OCI-LY3 (cell line): Measurements from ENCODE around the gene CHN1.

ENCODE experiments used
- H2AFZ ChIP-seq: fragments of 200-600, 300-600 bp; shearing (Covaris generic); 2 replicates; pipeline ENCODE4 v1.6.0; 2014; ENCODE audit warnings: antibody characterized with exemption, low read depth, low read length
- H3K27ac ChIP-seq: fragments of 200-600, 300-600 bp; sonication (generic); 2 replicates; pipeline ENCODE4 v1.5.1; 2014; ENCODE audit warnings: mild to moderate bottlenecking, low read length, moderate library complexity, mixed read lengths
- H3K27me3 ChIP-seq: fragments of 200-600, 300-600 bp; sonication (generic); 2 replicates; pipeline ENCODE4 v1.6.1; 2014; ENCODE audit warnings: low read depth, low read length, mixed read lengths
- H3K36me3 ChIP-seq: fragments of 200-600, 300-600 bp; sonication (generic); replicated peaks from 2 replicates; pipeline ENCODE3; 2014; ENCODE audit warnings: low read depth, low read length, mixed read lengths
- H3K4me1 ChIP-seq: fragments of 300-600, 200-600 bp; sonication (generic); 2 replicates; pipeline ENCODE4 v1.6.1; 2014; ENCODE audit warnings: low read length, mixed read lengths
- H3K4me2 ChIP-seq: fragments of 200-600, 300-600 bp; sonication (generic); 2 replicates; pipeline ENCODE4 v1.6.1; 2014; ENCODE audit warnings: low read length, mixed read lengths
- H3K4me3 ChIP-seq: fragments of 300-600, 200-600 bp; sonication (generic); 2 replicates; pipeline ENCODE4 v1.5.1; 2014; ENCODE audit warnings: antibody characterized with exemption, mild to moderate bottlenecking, low read length, moderate library complexity
- H3K79me2 ChIP-seq: fragments of 300-600, 200-600 bp; shearing (Covaris generic); 2 replicates; pipeline ENCODE4 v1.6.1; 2014; ENCODE audit warnings: mild to moderate bottlenecking, low read length, mixed read lengths
- H3K9ac ChIP-seq: fragments of 300-600, 200-600 bp; shearing (Covaris generic); 2 replicates; pipeline ENCODE4 v1.6.0; 2014; ENCODE audit warnings: mild to moderate bottlenecking, low read length, moderate library complexity
- H3K9me3 ChIP-seq: fragments of 200-600, 300-600 bp; shearing (Covaris generic); 2 replicates; pipeline ENCODE4 v1.6.1; 2014; ENCODE audit warnings: low read length, mixed read lengths; ENCODE audit not compliant: insufficient read depth
- H4K20me1 ChIP-seq: fragments of 200-600, 300-600 bp; sonication (generic); 2 replicates; pipeline ENCODE4 v1.6.1; 2016; ENCODE audit warnings: low read length, mixed read lengths; ENCODE audit not compliant: insufficient read depth
- EZH2phosphoT487 ChIP-seq: fragments of 200-600 bp; shearing (Covaris generic); IDR thresholded peaks from 2 replicates; pipeline ENCODE4 v1.6.1; 2018; ENCODE audit warnings: antibody characterized with exemption, mixed run types, low read depth
- TF ChIP-seq, protein P1 (sequence below): fragments of 200-600, 300-600 bp; sonication (generic); IDR thresholded peaks from 2 replicates; pipeline ENCODE4 v1.5.1; 2014; ENCODE audit warnings: antibody characterized with exemption, low read length, low read depth

Gene CHN1

DNA sequence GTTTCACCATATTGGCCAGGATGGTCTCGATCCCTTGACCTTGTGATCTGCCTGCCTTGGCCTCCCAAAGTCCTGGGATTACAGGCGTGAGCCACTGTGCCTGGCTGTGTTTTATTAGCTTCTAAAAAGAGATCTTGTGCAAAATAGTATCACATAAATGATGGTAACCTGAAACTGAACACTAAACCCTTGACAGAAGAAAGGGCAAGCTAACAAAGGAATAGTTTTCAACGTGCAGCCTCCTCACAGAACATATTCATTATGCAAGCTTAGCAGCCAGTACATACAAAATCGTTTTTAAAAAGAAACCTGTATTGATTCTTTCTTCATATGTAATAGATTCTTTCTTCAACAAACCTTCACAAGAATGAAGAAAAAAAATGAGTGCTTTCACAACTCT is 20.6 kb downstream of the CHN1 start:
- TF ChIP-seq, protein P1, sequence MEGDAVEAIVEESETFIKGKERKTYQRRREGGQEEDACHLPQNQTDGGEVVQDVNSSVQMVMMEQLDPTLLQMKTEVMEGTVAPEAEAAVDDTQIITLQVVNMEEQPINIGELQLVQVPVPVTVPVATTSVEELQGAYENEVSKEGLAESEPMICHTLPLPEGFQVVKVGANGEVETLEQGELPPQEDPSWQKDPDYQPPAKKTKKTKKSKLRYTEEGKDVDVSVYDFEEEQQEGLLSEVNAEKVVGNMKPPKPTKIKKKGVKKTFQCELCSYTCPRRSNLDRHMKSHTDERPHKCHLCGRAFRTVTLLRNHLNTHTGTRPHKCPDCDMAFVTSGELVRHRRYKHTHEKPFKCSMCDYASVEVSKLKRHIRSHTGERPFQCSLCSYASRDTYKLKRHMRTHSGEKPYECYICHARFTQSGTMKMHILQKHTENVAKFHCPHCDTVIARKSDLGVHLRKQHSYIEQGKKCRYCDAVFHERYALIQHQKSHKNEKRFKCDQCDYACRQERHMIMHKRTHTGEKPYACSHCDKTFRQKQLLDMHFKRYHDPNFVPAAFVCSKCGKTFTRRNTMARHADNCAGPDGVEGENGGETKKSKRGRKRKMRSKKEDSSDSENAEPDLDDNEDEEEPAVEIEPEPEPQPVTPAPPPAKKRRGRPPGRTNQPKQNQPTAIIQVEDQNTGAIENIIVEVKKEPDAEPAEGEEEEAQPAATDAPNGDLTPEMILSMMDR = no peak
- TF ChIP-seq EZH2phosphoT487 = no peak
- H3K4me2 ChIP-seq = no peak overlapping the region
- no peaks in the 10 kb centered on the region for H3K4me1 ChIP-seq
- H3K9me3 ChIP-seq = no peaks in the 10 kb centered on the region
- H3K27me3 ChIP-seq = no peaks in the 10 kb centered on the region
- no peaks in the 10 kb centered on the region for H3K79me2 ChIP-seq
- H4K20me1 ChIP-seq = no peaks in the 10 kb centered on the region
- H2AFZ ChIP-seq = no peak overlapping the region
- H3K9ac ChIP-seq = no peak overlapping the region
- H3K27ac ChIP-seq = no peak overlapping the region
- H3K36me3 ChIP-seq = no peaks in the 10 kb centered on the region
- H3K4me3 ChIP-seq = no peak overlapping the region

DNA sequence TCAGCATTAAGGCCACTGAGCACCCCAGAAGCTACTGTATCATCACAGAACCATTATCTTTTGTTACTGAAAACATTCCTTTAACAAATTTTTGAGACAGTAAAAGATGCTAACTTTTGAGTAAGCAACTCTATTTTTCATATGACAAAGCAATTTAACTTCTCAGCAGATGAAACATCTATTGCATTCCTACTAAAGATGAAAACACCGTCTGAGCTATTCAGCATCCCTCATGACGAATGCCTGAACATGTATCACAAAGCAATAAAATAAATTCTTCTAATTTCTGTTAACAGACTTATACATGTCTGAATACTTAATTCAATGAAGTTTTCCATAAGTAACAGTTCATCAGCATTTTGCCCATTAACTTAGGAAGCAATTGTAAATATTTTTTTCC is 23.9 kb downstream of the CHN1 start:
- no peak overlapping the region for H3K4me3 ChIP-seq
- H3K4me2 ChIP-seq = no peak overlapping the region
- no peak overlapping the region for H3K27ac ChIP-seq
- no peaks in the 10 kb centered on the region for H3K79me2 ChIP-seq
- no peaks in the 10 kb centered on the region for H3K36me3 ChIP-seq
- no peak overlapping the region for H3K9ac ChIP-seq
- no peak overlapping the region for H2AFZ ChIP-seq
- TF ChIP-seq, protein P1 = no peak
- TF ChIP-seq EZH2phosphoT487 = no peak
- H3K27me3 ChIP-seq = no peaks in the 10 kb centered on the region
- no peaks in the 10 kb centered on the region for H3K9me3 ChIP-seq
- H3K4me1 ChIP-seq = no peaks in the 10 kb centered on the region
- no peaks in the 10 kb centered on the region for H4K20me1 ChIP-seq

- Histone ChIP-seq H3K4me1 (no peaks in the 10 kb centered on the region), H3K27me3 (no peaks in the 10 kb centered on the region), H2AFZ (no peak overlapping the region), H3K36me3 (no peaks in the 10 kb centered on the region), H3K27ac (no peak overlapping the region), H4K20me1 (no peaks in the 10 kb centered on the region), H3K9ac (no peak overlapping the region), H3K79me2 (no peaks in the 10 kb centered on the region), H3K4me3 (no peak overlapping the region), H3K9me3 (no peaks in the 10 kb centered on the region), H3K4me2 (no peak overlapping the region)
- TF ChIP-seq, protein P1 = no peak
- no peak for TF ChIP-seq EZH2phosphoT487
Measured at GRCh38 chr2:174979996-174980395, 25.2 kb downstream of the CHN1 start.

DNA sequence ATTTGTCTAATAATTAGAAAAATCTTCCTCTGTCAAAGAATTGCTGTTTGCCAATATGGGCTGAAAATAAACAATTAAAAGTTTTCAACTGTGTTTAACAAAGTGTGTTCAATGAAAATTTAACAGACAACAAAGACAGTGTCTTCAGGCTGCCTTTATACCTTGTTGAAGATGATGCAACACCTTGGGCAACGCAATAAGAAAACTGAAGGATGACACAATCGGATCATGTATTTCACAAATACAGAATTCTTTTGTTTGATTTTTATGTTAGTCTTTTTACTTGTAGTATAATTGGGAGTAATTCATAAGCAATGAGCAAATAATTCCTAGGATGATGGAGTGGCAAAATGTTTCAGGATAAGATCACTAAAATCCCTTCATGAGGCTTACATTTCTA is 27.8 kb downstream of the CHN1 start:
- H3K79me2 ChIP-seq = no peaks in the 10 kb centered on the region
- H3K4me2 ChIP-seq = no peak overlapping the region
- no peak overlapping the region for H3K27ac ChIP-seq

More for the DNA sequence above, 27.8 kb downstream of the CHN1 start:
- Histone ChIP-seq H4K20me1 (no peaks in the 10 kb centered on the region), H3K36me3 (no peaks in the 10 kb centered on the region), H2AFZ (no peak overlapping the region), H3K27me3 (no peaks in the 10 kb centered on the region), H3K9ac (no peak overlapping the region), H3K9me3 (no peaks in the 10 kb centered on the region), H3K4me1 (no peaks in the 10 kb centered on the region), H3K4me3 (no peak overlapping the region)
- no peak for TF ChIP-seq EZH2phosphoT487
- TF ChIP-seq, protein P1 = no peak
